Psoas muscle (tissue), 8 donors: Measurements from ENCODE around the gene PPP1R3F. TPM values are rescaled to one million over a fixed set of nuclear protein-coding genes. Genes with fewer than 3 reads are reported as not detected.

Source experiments
- ATAC-seq, 4 donors: fragments of 200-7000 bp; cut with Tn5 transposase; one replicate each; pipeline ENCODE4 v1.9.1; 2020; ENCODE audit warnings: moderate library complexity in 3 of 4, mild to moderate bottlenecking in 2 of 4
- DNase-seq, 2 donors: peaks; one replicate each; pipeline ENCODE4 v3.0.0-alpha.2; 2020
- H3K27ac ChIP-seq: fragments of 200-600 bp; one replicate; pipeline ENCODE4 v1.8.0; 2022
- H3K27me3 ChIP-seq, 3 donors: fragments of 200-600 bp in 1 of 3; one replicate each; pipeline versions ENCODE4 v1.6.1 to v1.8.0; 2013 to 2022; ENCODE audit warnings: low read length in 2 of 3, mild to moderate bottlenecking in 2 of 3, moderate library complexity in 1 of 3; ENCODE audit not compliant: insufficient read depth in 3 of 3
- H3K36me3 ChIP-seq, 2 donors: fragments of 200-600 bp in 1 of 2; one replicate each; pipeline versions ENCODE4 v1.6.1 to v1.8.0; 2013 to 2022; ENCODE audit warnings: low read depth in 1 of 2, mild to moderate bottlenecking in 1 of 2, moderate library complexity in 1 of 2; ENCODE audit not compliant: insufficient read depth in 1 of 2
- H3K4me1 ChIP-seq: fragments of 200-600 bp; one replicate; pipeline ENCODE4 v1.8.0; 2022
- H3K4me3 ChIP-seq: fragments of 200-600 bp; one replicate; pipeline ENCODE4 v1.8.0; 2022; ENCODE audit warnings: mild to moderate bottlenecking
- H3K9me3 ChIP-seq: fragments of 200-600 bp; one replicate; pipeline ENCODE4 v1.8.0; 2022
- WGBS, 3 donors: extraction: QIAGEN DNeasy Blood & Tissue Kit; methylation state at CpG; one replicate each; pipeline versions ENCODE4 v1.1.6 to v1.1.7; 2013; 5-methylcytosine and 5-hydroxymethylcytosine counted together
- intact Hi-C, 2 donors: fragments of 100-400 bp; cut with DNase I; formaldehyde crosslinking; loops; one replicate each; pipeline versions ENCODE4 v1.11.0 to v1.14.2; 2022
- polyA plus RNA-seq, 3 donors: library from polyadenylated mRNA; stranded (reverse); fragments of 200-250 nt; gene quantifications; one replicate each; pipeline ENCODE4 v1.2.3, GENCODE V29; 2013
- total RNA-seq, 4 donors: library from RNA; stranded (reverse); fragmentation: NEBNext Ultra II Directional in 2 of 4; extraction: Animal tissue kit (Norgen Biotek cat#: 25700) in 2 of 4; gene quantifications; one replicate each; pipeline versions ENCODE4 v1.2.1 to v1.2.4, GENCODE V29; 2021 to 2023
- TF ChIP-seq, protein P1 (sequence below): fragments of 200-600 bp; IDR thresholded peaks from one replicate; pipeline ENCODE4 v1.8.0; 2022; ENCODE audit warnings: antibody characterized with exemption
- donor health status: healthy with polysubstance abuse.
- donor health status: DM: no; HTN: no; CAD: no; lungs with moderate emphysema.
- donor health status: Bipolar disorder and iron deficiency.
- donor health status: healthy.
- donor health status: DM: yes; HTN: yes; CAD: no.
- donor health status: DM: no; HTN: no; CAD: no.
- donor health status: DM: no; HTN: no; CAD: no.
- donor health status: DM: yes; HTN: yes; CAD: no.

Gene PPP1R3F
- total and polyA plus RNA-seq, 7 donors: 13.9 to 29.8 (median 24.2) TPM

DNA sequence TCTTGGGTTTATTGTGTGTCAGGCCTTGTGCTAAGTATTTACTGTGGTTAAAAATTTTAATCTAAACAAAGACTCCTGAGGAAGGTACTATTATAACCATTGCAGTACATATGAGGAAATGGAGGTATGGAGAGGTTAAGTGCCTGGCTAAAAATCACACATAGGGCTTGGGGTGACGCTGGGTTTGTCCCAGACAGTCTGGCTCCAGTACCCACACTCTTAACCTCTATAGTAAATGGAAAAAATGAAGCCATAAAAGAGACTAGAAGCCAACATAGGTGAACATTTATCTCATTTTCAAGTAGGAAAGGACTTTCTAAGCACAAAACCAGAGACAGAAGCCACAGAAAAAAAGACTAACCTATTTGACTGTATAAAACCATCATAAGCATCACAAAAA lies 7.0 kb upstream of the PPP1R3F start:
- H3K4me3 ChIP-seq: no peak overlapping the region
- no peaks in the 10 kb centered on the region for H3K4me1 ChIP-seq
- ATAC-seq (no peak), DNase-seq (no peak)
- peaks cover 0 to 8% (median 0%) of the 10 kb centered on the region in 3 donors for H3K27me3 ChIP-seq
- H3K9me3 ChIP-seq: no peaks in the 10 kb centered on the region
- intact Hi-C loops: no loop called here
- no peaks in the 10 kb centered on the region for H3K36me3 ChIP-seq
- H3K27ac ChIP-seq: no peak overlapping the region
- WGBS, 3 donors: 47 to 68% (median 62%) methylated on average over 1 of the region's 1 CpG
- TF ChIP-seq, protein P1, sequence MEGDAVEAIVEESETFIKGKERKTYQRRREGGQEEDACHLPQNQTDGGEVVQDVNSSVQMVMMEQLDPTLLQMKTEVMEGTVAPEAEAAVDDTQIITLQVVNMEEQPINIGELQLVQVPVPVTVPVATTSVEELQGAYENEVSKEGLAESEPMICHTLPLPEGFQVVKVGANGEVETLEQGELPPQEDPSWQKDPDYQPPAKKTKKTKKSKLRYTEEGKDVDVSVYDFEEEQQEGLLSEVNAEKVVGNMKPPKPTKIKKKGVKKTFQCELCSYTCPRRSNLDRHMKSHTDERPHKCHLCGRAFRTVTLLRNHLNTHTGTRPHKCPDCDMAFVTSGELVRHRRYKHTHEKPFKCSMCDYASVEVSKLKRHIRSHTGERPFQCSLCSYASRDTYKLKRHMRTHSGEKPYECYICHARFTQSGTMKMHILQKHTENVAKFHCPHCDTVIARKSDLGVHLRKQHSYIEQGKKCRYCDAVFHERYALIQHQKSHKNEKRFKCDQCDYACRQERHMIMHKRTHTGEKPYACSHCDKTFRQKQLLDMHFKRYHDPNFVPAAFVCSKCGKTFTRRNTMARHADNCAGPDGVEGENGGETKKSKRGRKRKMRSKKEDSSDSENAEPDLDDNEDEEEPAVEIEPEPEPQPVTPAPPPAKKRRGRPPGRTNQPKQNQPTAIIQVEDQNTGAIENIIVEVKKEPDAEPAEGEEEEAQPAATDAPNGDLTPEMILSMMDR: no peak

DNA sequence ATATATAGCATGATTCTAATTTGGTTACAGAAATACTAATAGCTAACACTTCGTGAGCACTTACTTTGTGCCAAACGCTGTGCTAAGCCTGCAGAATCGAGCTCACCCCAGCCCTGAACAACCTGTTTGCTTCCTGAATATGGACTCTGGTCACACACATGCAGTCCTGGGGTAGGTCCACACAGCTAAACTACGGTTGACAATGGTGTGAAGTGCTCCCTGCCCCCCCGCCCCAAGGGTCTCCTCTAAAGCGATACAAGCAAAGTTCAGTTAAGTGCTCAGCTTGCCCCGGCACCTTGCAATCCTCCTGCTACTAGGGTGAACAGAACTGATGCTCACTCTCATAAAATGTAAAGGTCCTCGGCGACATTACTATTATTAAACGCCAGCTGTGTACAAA lies 6.0 kb upstream of the PPP1R3F start:
- Histone ChIP-seq H3K4me3 (no peak overlapping the region), H3K9me3 (no peaks in the 10 kb centered on the region), H3K27ac (no peak overlapping the region), H3K36me3 (no peaks in the 10 kb centered on the region), H3K4me1 (no peaks in the 10 kb centered on the region), H3K27me3 (peaks cover 0 to 8% (median 0%) of the 10 kb centered on the region in 3 donors)
- DNase-seq: no peak
- intact Hi-C loops: no loop called here
- ATAC-seq: no peak
- TF ChIP-seq, protein P1: no peak
- 74 to 87% (median 79%) methylated on average over 9 to 10 of the region's 10 CpGs for WGBS, 3 donors

DNA sequence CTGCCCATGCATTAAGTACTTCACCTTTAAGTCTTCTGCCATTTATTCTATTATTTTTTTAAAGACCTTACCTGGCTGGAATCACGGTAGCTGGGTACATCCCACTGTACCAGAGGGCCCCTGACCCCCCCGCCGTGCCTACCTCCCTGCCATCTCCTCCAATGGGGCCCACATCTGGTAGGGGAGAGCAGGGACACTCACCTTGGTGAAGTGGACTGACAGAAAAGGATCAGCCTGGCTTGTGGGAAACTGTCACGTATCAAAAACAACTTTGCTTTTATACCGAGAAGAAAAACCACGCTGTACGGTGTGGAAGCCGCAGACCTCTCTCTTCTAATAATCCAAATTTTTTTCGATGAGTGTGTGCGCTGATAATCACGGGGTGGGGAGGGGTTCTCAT lies 5.1 kb upstream of the PPP1R3F start, which contains the start of gene FOXP3:
Gene FOXP3, minus strand, starts transcription at position 251 of the 400 bp plus-strand sequence. CDS start 6,205 bp downstream, outside the sequence.
- Histone ChIP-seq H3K36me3 (no peaks in the 10 kb centered on the region), H3K27ac (no peak within 1 kb of the TSS), H3K4me1 (no peaks in the 10 kb centered on the region), H3K27me3 (peaks cover 0 to 4% (median 0%) of the 10 kb centered on the region in 3 donors), H3K4me3 (no peak within 1 kb of the TSS), H3K9me3 (no peaks in the 10 kb centered on the region)
- 81 to 90% (median 88%) methylated on average over 11 of the region's 11 CpGs for WGBS, 3 donors
- intact Hi-C loops: no loop called here
- DNase-seq: no peak
- no peak for ATAC-seq
- TF ChIP-seq, protein P1: no peak

DNA sequence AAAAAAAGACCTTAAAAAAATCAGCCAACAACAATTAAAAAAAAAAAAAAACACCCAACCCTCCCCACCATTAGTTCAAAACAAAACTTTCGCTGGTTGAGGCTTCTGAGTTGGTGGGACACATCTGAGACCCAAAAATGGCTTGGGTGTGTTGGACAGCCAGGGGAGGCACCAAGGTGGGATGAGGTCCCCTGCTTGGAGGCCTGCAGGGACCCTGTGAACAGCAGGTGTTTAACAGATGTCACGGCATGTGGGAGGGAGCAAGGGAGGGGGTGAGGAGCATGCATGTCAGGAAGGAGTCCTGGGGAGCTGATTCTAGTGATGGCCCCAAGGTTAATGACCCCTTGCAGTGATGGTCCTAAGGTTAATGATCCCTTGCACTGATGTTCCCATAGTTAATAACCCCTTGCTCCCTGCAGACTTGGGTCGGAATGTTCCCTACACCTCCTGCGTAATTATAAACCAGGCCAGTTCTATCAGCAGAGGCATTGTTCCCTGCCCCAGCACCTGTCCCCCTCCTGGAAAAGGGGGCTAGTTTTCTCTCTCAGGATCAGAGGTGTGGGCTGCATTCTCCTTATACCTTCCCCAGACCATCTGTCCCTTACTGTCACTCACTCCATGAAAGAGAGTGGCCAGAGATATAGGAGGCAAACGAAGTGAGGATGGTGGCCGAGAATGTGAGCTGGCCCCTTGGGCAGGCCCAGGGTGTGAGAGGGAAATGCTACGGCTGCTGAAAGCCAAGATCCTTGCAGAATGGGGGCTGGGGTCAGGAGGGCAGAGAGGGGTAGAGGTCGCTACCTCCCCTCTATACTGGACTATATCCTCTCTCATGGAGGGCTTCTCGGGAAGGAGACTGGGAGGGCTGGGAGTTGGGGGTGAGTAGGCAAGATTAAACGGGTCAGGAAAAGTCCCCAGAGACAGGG lies 2.8 kb upstream of the PPP1R3F start:
- H3K4me1 ChIP-seq: no peaks in the 10 kb centered on the region
- WGBS, 3 donors: 67 to 70% (median 67%) methylated on average over 10 of the region's 10 CpGs
- no peak for DNase-seq
- H3K27ac ChIP-seq: no peak overlapping the region
- no peaks in the 10 kb centered on the region for H3K36me3 ChIP-seq
- intact Hi-C loops: no loop called here
- ATAC-seq: no peak
- peaks cover 0 to 3% (median 0%) of the 10 kb centered on the region in 3 donors for H3K27me3 ChIP-seq
- no peaks in the 10 kb centered on the region for H3K9me3 ChIP-seq
- TF ChIP-seq, protein P1: no peak
- H3K4me3 ChIP-seq: no peak overlapping the region
